ENCODE measurements around the gene SDK1.

SDK1 gene

GRCh38 chr7:4129481-4130122, 828.5 kb downstream of the SDK1 start:
- TF ChIP-seq CTCF (IDR thresholded peaks at IDR 0.05; ENCODE audit: low read depth, low read length), result no peak
- DNase-seq (ENCODE audit: extremely low read depth, low read depth), result no peak

GRCh38 chr7:4131063-4131462, 830.0 kb downstream of the SDK1 start:
- no peak for TF ChIP-seq CTCF (IDR thresholded peaks at IDR 0.05; ENCODE audit: low read depth, low read length)
- DNase-seq (ENCODE audit: extremely low read depth, low read depth), result no peak

GRCh38 chr7:4132221-4132620, 831.2 kb downstream of the SDK1 start:
- TF ChIP-seq CTCF (IDR thresholded peaks at IDR 0.05; ENCODE audit: low read depth, low read length), result no peak
- DNase-seq (ENCODE audit: extremely low read depth, low read depth), result no peak

GRCh38 chr7:4133491-4134044, 832.5 kb downstream of the SDK1 start:
- TF ChIP-seq CTCF (IDR thresholded peaks at IDR 0.05; ENCODE audit: low read depth, low read length), result no peak

GRCh38 chr7:4134204-4134603, 833.2 kb downstream of the SDK1 start:
- TF ChIP-seq CTCF (IDR thresholded peaks at IDR 0.05; ENCODE audit: low read depth, low read length), result no peak

More at GRCh38 chr7:4133491-4134044, 832.5 kb downstream of the SDK1 start:
- DNase-seq (ENCODE audit: extremely low read depth, low read depth), result no peak

GRCh38 chr7:4134631-4135030, 833.6 kb downstream of the SDK1 start:
- TF ChIP-seq CTCF (IDR thresholded peaks at IDR 0.05; ENCODE audit: low read depth, low read length), result no peak
- no peak for DNase-seq (ENCODE audit: extremely low read depth, low read depth)

More at GRCh38 chr7:4134204-4134603, 833.2 kb downstream of the SDK1 start:
- no peak for DNase-seq (ENCODE audit: extremely low read depth, low read depth)

GRCh38 chr7:4135301-4135700, 834.2 kb downstream of the SDK1 start:
- DNase-seq (ENCODE audit: extremely low read depth, low read depth), result no peak
- TF ChIP-seq CTCF (IDR thresholded peaks at IDR 0.05; ENCODE audit: low read depth, low read length), result no peak
